ENCODE measurements around the gene ABCA5. TPM values are rescaled to one million over a fixed set of nuclear protein-coding genes. Genes with fewer than 3 reads are reported as not detected.
A peak's percentile ranks its signal among the peaks of the same experiment; 100 is the strongest.

ABCA5 gene
- total RNA-seq, 4 donors from 2014 or later: 36.9 to 63.3 (median 46.5) TPM

DNA sequence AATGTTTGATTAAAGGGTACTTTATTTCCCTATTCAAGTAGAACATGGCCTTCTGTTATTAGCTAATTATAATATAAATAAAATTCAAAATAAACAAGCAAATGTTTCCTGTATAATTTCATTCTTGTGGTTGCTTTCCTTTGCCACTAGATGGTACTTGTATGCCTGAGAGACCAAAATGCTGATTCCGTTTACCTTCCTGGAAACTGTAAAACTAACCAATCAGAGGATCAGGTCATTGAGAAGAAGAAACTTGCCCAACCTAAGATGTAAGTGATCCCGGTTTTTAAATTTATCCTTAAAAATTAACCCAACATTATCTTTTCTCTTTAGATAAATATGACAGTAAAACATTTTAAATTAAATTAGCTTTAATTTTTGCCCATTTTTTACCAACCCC is 8.1 kb upstream of the ABCA5 start:
- intact Hi-C loops (cut with DNase I; ENCODE audit: low total_unique reads): no loop called here
- TF ChIP-seq POLR2A (IDR thresholded peaks at IDR 0.05): no peak
- TF ChIP-seq, protein P1, sequence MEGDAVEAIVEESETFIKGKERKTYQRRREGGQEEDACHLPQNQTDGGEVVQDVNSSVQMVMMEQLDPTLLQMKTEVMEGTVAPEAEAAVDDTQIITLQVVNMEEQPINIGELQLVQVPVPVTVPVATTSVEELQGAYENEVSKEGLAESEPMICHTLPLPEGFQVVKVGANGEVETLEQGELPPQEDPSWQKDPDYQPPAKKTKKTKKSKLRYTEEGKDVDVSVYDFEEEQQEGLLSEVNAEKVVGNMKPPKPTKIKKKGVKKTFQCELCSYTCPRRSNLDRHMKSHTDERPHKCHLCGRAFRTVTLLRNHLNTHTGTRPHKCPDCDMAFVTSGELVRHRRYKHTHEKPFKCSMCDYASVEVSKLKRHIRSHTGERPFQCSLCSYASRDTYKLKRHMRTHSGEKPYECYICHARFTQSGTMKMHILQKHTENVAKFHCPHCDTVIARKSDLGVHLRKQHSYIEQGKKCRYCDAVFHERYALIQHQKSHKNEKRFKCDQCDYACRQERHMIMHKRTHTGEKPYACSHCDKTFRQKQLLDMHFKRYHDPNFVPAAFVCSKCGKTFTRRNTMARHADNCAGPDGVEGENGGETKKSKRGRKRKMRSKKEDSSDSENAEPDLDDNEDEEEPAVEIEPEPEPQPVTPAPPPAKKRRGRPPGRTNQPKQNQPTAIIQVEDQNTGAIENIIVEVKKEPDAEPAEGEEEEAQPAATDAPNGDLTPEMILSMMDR (IDR thresholded peaks at IDR 0.05): no peak
- WGBS, 2 donors: 22 to 32% methylated on average over 2 of the region's 2 CpGs
- no peak overlapping the region for H3K4me3 ChIP-seq (ENCODE audit: low read depth, poor library complexity, severe bottlenecking)
- DNase-seq (ENCODE audit: low spot score in 2 of 2): no peak

DNA sequence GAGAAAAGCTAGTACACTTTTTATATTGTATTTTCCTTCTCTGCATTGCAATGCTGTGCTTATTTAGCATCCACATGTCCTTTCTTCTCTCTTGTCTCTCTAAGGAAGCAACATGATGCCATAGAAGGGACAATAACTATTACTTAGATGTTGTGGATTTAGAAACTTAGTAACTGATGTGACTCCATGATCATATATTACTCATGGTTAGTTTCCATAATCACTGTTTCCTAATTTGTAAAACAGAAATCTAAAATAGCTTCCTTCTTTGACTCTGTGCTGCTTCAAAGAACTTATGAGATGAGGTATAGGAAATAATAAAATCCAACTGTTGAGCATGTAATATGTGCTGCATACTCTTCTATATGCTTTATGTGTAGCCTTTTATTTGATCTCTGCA is 6.6 kb upstream of the ABCA5 start:
- TF ChIP-seq, protein P1 (IDR thresholded peaks at IDR 0.05): no peak
- TF ChIP-seq POLR2A (IDR thresholded peaks at IDR 0.05): no peak
- H3K4me3 ChIP-seq (ENCODE audit: low read depth, poor library complexity, severe bottlenecking): no peak overlapping the region
- no peak for DNase-seq (ENCODE audit: low spot score in 2 of 2)
- intact Hi-C loops (cut with DNase I; ENCODE audit: low total_unique reads): no loop called here

DNA sequence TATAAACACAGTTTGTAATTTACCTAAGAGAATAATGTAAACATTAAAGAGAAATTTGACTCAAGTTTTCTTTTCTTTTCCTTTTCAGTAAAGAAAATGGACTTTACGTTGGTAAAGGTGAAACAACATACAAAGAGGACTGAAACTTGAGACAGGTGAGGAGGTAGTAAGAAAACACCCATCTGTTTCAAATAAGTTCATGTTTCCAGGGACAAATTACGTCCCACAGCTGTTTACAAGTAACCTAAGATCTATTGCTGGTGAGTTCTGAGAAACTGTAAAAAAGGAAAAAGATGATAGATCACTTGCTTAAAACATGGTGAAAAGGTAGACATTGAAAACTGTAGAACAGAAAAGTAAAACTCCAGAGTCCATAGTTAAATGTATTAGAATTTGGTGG is 4.8 kb upstream of the ABCA5 start:
- TF ChIP-seq, protein P1 (IDR thresholded peaks at IDR 0.05): no peak
- no peak for TF ChIP-seq POLR2A (IDR thresholded peaks at IDR 0.05)
- no peak for DNase-seq (ENCODE audit: low spot score in 2 of 2)
- no peak overlapping the region for H3K4me3 ChIP-seq (ENCODE audit: low read depth, poor library complexity, severe bottlenecking)
- WGBS, 2 donors: 84 to 90% methylated on average over 2 of the region's 2 CpGs
- intact Hi-C loops (cut with DNase I; ENCODE audit: low total_unique reads): no loop called here

DNA sequence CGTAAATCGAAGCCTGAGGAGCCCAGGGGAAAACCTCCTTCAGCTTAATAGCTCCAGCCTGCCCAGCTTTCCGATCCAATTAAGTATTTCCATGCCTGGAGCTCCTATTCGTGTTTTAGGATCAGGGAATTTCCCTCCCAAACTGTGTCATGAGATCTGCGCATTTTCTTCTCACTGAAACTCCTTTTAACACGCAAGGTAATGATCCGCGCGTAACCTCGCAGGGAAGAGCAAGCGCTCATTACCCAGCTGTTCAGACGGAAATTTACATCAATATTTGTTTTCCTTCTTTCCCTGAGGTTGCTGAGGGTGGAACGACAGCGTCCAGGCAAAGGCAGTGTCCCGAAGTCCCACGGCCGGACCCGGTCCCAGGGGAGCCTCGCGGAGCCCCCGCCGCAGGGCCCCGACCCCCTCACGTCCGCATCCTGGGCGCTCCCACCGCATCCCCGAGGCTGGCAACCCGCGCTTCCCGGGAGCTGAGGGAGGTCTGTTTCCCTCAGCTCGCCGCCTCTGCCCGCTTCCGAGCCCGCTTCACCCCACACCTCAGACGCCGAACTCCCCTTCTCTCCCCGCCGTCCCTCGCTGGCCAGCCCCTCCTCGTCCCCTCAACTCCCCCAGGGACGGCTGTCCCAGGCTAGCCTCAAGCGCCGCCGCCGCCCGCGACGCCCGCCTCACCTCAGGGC is 415 bp downstream of the ABCA5 start:
- DNase-seq (ENCODE audit: low spot score in 2 of 2): peak in 1 of 2 donors; percentile 20
- TF ChIP-seq, protein P1 (IDR thresholded peaks at IDR 0.05): no peak
- no peak for TF ChIP-seq POLR2A (IDR thresholded peaks at IDR 0.05)
- H3K4me3 ChIP-seq (ENCODE audit: low read depth, poor library complexity, severe bottlenecking): peak overlapping the region; percentile 85
- intact Hi-C loops (cut with DNase I; ENCODE audit: low total_unique reads): no loop called here
- 0 to 1% methylated on average over 41 to 43 of the region's 51 CpGs for WGBS, 2 donors

DNA sequence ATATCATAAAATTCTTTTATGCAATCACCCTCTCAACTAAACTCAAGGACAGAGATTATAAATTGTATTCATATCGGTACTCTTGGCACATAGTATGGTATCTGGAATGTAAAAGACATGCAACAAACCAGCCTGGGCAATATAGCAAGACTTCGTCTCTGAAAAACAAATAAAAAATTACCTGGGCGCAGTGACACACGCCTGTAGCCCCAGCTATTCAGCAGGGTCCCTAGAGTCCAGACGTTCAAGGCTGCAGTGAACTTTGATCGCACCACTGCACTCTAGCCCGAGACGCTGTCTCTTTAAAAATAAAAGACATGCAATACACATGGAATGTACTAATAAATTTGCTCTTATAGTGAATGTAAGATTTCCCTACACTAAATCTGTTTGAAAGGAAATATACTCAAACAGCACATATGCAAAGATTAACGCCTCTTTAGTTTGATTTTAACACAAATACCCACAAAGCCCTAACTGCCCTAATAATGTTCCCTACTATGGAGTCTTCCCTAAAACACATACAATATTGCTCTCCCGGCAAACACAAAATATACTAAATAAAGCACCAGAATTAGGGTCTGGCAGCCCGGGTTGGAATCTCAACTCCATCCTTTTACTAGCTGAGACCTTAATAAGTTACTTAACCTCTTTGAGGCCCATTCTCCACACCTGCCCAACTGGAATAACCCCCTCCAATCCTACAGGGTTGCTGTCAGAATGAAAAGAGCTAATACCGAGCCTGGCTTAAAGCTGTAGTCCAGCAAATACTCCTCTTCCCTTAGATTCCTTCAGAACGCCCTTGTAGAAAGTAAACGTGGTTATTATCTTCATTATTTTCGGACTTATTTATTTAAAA is 1.2 kb downstream of the ABCA5 start:
- WGBS, 2 donors: 30 to 31% methylated on average over 15 of the region's 15 CpGs
- TF ChIP-seq, protein P1 (IDR thresholded peaks at IDR 0.05): no peak
- no peak for TF ChIP-seq POLR2A (IDR thresholded peaks at IDR 0.05)
- H3K4me3 ChIP-seq (ENCODE audit: low read depth, poor library complexity, severe bottlenecking): peak overlapping the region; percentile 85
- no peak for DNase-seq (ENCODE audit: low spot score in 2 of 2)
- intact Hi-C loops (cut with DNase I; ENCODE audit: low total_unique reads): no loop called here
